Keratinocyte (primary cell): ENCODE data around the gene TWNK. TPM values are rescaled to one million over a fixed set of nuclear protein-coding genes. Genes with fewer than 3 reads are reported as not detected.

Source experiments
- DNase-seq: peaks from one replicate; pipeline ENCODE4 v3.0.0-alpha.2; 2011; ENCODE audit warnings: low read depth, missing footprints, low spot score
- FAIRE-seq: peaks from 2 replicates; lab custom pipeline; 2011; peaks lifted over from hg19 to GRCh38; lab: Jason Lieb, UNC
- H2AFZ ChIP-seq: 2 replicates; pipeline ENCODE4 v1.6.0; 2012; ENCODE audit warnings: low read length, control low read depth, inconsistent platforms; ENCODE audit not compliant: control insufficient read depth
- H3K27ac ChIP-seq: 2 replicates; pipeline ENCODE4 v1.5.1; 2011; ENCODE audit warnings: low read length; ENCODE audit not compliant: control insufficient read depth, insufficient read depth
- H3K27me3 ChIP-seq: 3 replicates; pipeline ENCODE4 v1.6.0; 2011; ENCODE audit warnings: low read length; ENCODE audit not compliant: control insufficient read depth, insufficient read depth; ENCODE audit errors: extremely low read depth
- H3K36me3 ChIP-seq, 2 experiments: 2 replicates in 1 of 2; 3 replicates in 1 of 2; pipeline ENCODE4 v1.5.1; 2011; ENCODE audit warnings: low read length in 2 of 2, mild to moderate bottlenecking in 1 of 2; ENCODE audit not compliant: control insufficient read depth in 2 of 2, insufficient read depth in 2 of 2; ENCODE audit errors: extremely low read depth in 1 of 2
- H3K4me1 ChIP-seq: 3 replicates; pipeline ENCODE4 v1.5.1; 2011; ENCODE audit warnings: low read length; ENCODE audit not compliant: control insufficient read depth, insufficient read depth; ENCODE audit errors: extremely low read depth
- H3K4me2 ChIP-seq: 3 replicates; pipeline ENCODE4 v1.6.0; 2011; ENCODE audit warnings: low read depth, low read length; ENCODE audit not compliant: control insufficient read depth, insufficient read depth; ENCODE audit errors: extremely low read depth
- H3K4me3 ChIP-seq, 3 experiments: fragments of 200-600 bp in 1 of 3; sonication (generic) in 1 of 3; 2 replicates in 2 of 3; 3 replicates in 1 of 3; pipeline ENCODE4 v1.5.1; 2011 to 2016; ENCODE audit warnings: low read length in 3 of 3, mild to moderate bottlenecking in 3 of 3, control low read depth in 2 of 3, inconsistent platforms in 1 of 3, low read depth in 1 of 3, mixed read lengths in 1 of 3, mixed run types in 1 of 3, moderate library complexity in 1 of 3; ENCODE audit not compliant: control insufficient read depth in 2 of 3, insufficient read depth in 2 of 3; ENCODE audit errors: extremely low read depth in 1 of 3
- H3K79me2 ChIP-seq: 2 replicates; pipeline ENCODE4 v1.6.0; 2012; ENCODE audit warnings: low read length; ENCODE audit not compliant: control insufficient read depth, insufficient read depth
- H3K9ac ChIP-seq: 3 replicates; pipeline ENCODE4 v1.6.0; 2011; ENCODE audit warnings: low read length; ENCODE audit not compliant: control insufficient read depth, insufficient read depth; ENCODE audit errors: extremely low read depth
- H3K9me1 ChIP-seq: 3 replicates; pipeline ENCODE4 v1.6.0; 2011; ENCODE audit warnings: low read length; ENCODE audit not compliant: control insufficient read depth, insufficient read depth; ENCODE audit errors: extremely low read depth
- H3K9me3 ChIP-seq: 2 replicates; pipeline ENCODE4 v1.5.1; 2012; ENCODE audit warnings: low read depth, low read length; ENCODE audit not compliant: control insufficient read depth
- H4K20me1 ChIP-seq: 3 replicates; pipeline ENCODE4 v1.6.0; 2011; ENCODE audit warnings: low read length; ENCODE audit not compliant: control insufficient read depth, insufficient read depth; ENCODE audit errors: extremely low read depth
- EZH2 ChIP-seq: IDR thresholded peaks from one replicate; pipeline ENCODE4 v1.6.1; 2012; ENCODE audit warnings: inconsistent platforms, mild to moderate bottlenecking, low read length, moderate library complexity
- dilution Hi-C: fragments of 300-500 bp; cut with MboI; formaldehyde crosslinking; loops from one replicate; pipeline ENCODE4 v1.7.0; 2020; ENCODE audit warnings: low sequenced_read_pairs; ENCODE audit not compliant: extremely low pct_ligation_motif_present
- polyA plus RNA-seq, 5 experiments: library from polyadenylated mRNA; depleted of rRNA in 3 of 5; stranded (reverse) in 3 of 5; stranded (forward) in 1 of 5; unstranded in 1 of 5; fragments of >200 nt; gene quantifications; 1 replicate in 1 of 5; 2 replicates in 3 of 5; 3 replicates in 1 of 5; pipeline versions ENCODE4 v1.2.1 to v1.2.3, GENCODE V29; 2011 to 2012; ENCODE audit warnings: missing spikeins in 2 of 5, low read depth in 1 of 5, low replicate concordance in 1 of 5
- TF ChIP-seq, protein P1 (sequence below), 3 experiments: IDR thresholded peaks in 1 of 3; conservative IDR thresholded peaks in 1 of 3; optimal IDR thresholded peaks in 1 of 3; 2 replicates in 2 of 3; 3 replicates in 1 of 3; pipeline versions ENCODE3 to v1.5.1; 2011; ENCODE audit warnings: low read length in 3 of 3, mild to moderate bottlenecking in 3 of 3, moderate library complexity in 2 of 3, control low read depth in 1 of 3, inconsistent platforms in 1 of 3; ENCODE audit not compliant: insufficient read depth in 2 of 3; ENCODE audit errors: extremely low read depth in 1 of 3

TWNK gene
- polyA plus RNA-seq, 1 donor (not counting 4 experiments of a cell fraction or from before 2014, with no cell fraction given) = 12.9 TPM

DNA sequence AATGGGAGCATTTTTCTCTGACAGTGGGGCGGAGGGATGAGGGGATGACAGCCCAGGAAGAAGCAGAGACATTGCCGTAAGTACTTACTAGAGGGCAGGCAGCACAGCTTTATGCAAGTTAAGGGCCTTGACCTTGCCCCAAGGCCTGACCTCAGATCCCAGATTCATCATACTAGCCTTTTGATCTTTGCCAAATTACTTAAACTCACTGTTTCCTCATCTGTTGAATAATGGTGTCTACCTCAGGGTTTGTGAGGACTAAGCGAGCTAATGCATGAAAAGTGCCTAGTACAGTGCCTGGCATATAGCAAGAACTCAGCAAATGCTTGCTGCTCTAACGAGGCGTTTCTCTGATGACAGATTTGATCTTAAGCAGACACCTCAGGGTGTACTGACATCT is 21.5 kb upstream of the TWNK start:
- Histone ChIP-seq H3K9me1 (peaks cover 2% of the 10 kb centered on the region), H3K4me3 (no peak overlapping the region), H3K9me3 (no peaks in the 10 kb centered on the region), H3K9ac (no peak overlapping the region), H3K79me2 (no peaks in the 10 kb centered on the region), H2AFZ (no peak overlapping the region), H3K4me1 (no peaks in the 10 kb centered on the region), H3K27me3 (no peaks in the 10 kb centered on the region), H3K4me2 (no peak overlapping the region), H4K20me1 (no peaks in the 10 kb centered on the region), H3K36me3 (peaks cover 0 to 10% of the 10 kb centered on the region in 2 experiments), H3K27ac (no peak overlapping the region)
- TF ChIP-seq EZH2 = no peak
- TF ChIP-seq, protein P1, sequence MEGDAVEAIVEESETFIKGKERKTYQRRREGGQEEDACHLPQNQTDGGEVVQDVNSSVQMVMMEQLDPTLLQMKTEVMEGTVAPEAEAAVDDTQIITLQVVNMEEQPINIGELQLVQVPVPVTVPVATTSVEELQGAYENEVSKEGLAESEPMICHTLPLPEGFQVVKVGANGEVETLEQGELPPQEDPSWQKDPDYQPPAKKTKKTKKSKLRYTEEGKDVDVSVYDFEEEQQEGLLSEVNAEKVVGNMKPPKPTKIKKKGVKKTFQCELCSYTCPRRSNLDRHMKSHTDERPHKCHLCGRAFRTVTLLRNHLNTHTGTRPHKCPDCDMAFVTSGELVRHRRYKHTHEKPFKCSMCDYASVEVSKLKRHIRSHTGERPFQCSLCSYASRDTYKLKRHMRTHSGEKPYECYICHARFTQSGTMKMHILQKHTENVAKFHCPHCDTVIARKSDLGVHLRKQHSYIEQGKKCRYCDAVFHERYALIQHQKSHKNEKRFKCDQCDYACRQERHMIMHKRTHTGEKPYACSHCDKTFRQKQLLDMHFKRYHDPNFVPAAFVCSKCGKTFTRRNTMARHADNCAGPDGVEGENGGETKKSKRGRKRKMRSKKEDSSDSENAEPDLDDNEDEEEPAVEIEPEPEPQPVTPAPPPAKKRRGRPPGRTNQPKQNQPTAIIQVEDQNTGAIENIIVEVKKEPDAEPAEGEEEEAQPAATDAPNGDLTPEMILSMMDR (optimal IDR thresholded peaks at IDR 0.05 in 1 of 3, IDR thresholded peaks at IDR 0.05 in 1 of 3, conservative IDR thresholded peaks at IDR 0.05 in 1 of 3; ENCODE audit: extremely low read depth in 1 of 3, insufficient read depth in 2 of 3, low read length in 3 of 3) = no peak
- no peak for FAIRE-seq
- DNase-seq = no peak
- dilution Hi-C loops = no loop called here

GRCh38 chr10:100966887-100967286 is 20.5 kb upstream of the TWNK start:
- dilution Hi-C loops = no loop called here
- TF ChIP-seq, protein P1 (optimal IDR thresholded peaks at IDR 0.05 in 1 of 3, IDR thresholded peaks at IDR 0.05 in 1 of 3, conservative IDR thresholded peaks at IDR 0.05 in 1 of 3; ENCODE audit: extremely low read depth in 1 of 3, insufficient read depth in 2 of 3, low read length in 3 of 3) = no peak
- no peak for TF ChIP-seq EZH2

More at GRCh38 chr10:100966887-100967286, 20.5 kb upstream of the TWNK start:
- Histone ChIP-seq H3K27me3 (no peaks in the 10 kb centered on the region), H4K20me1 (no peaks in the 10 kb centered on the region), H3K9me1 (peaks cover 2% of the 10 kb centered on the region), H3K4me2 (no peak overlapping the region), H3K4me1 (no peaks in the 10 kb centered on the region), H3K36me3 (peaks cover 0 to 10% of the 10 kb centered on the region in 2 experiments), H3K9me3 (no peaks in the 10 kb centered on the region), H3K79me2 (no peaks in the 10 kb centered on the region), H3K4me3 (no peak overlapping the region), H2AFZ (no peak overlapping the region), H3K27ac (no peak overlapping the region), H3K9ac (no peak overlapping the region)
- DNase-seq = no peak
- FAIRE-seq = no peak
